ENCODE data around the gene GNL3.

GNL3 gene

GRCh38 chr3:52695798-52696671, 10.2 kb downstream of the GNL3 start:
- no peaks in the 10 kb centered on the region for H3K27me3 ChIP-seq (ENCODE audit: low read depth)
- no peak for DNase-seq (ENCODE audit: low spot score in 2 of 2)
- no peaks in the 10 kb centered on the region for H3K9me3 ChIP-seq
- no peaks in the 10 kb centered on the region for H3K4me1 ChIP-seq
- H3K36me3 ChIP-seq (replicated peaks), result peaks cover 68% of the 10 kb centered on the region
- in situ Hi-C loops (cut with MboI; ENCODE audit: low sequenced_read_pairs), result loop anchor here (25.0 kb wide), 1 partner anchor 434 kb away; no protein-coding TSS in a partner anchor
- no peak overlapping the region for H3K4me3 ChIP-seq

- Histone ChIP-seq H3K9me3 (no peaks in the 10 kb centered on the region), H3K36me3 (replicated peaks) (peaks cover 58% of the 10 kb centered on the region), H3K4me3 (no peak overlapping the region), H3K4me1 (no peaks in the 10 kb centered on the region), H3K27me3 (ENCODE audit: low read depth) (no peaks in the 10 kb centered on the region)
- in situ Hi-C loops (cut with MboI; ENCODE audit: low sequenced_read_pairs), result loop anchor here (25.0 kb wide), 1 partner anchor 435 kb away; no protein-coding TSS in a partner anchor
- no peak for DNase-seq (ENCODE audit: low spot score in 2 of 2)
Measured at GRCh38 chr3:52696830-52697631, 11.2 kb downstream of the GNL3 start.

- in situ Hi-C loops (cut with MboI; ENCODE audit: low sequenced_read_pairs), result loop anchor here (25.0 kb wide), 1 partner anchor 435 kb away; no protein-coding TSS in a partner anchor
- peaks cover 54% of the 10 kb centered on the region for H3K36me3 ChIP-seq (replicated peaks)
- H3K4me3 ChIP-seq, result no peak overlapping the region
- DNase-seq (ENCODE audit: low spot score in 2 of 2), result no peak
- H3K4me1 ChIP-seq, result no peaks in the 10 kb centered on the region
- H3K9me3 ChIP-seq, result no peaks in the 10 kb centered on the region
- no peaks in the 10 kb centered on the region for H3K27me3 ChIP-seq (ENCODE audit: low read depth)
Measured at GRCh38 chr3:52697632-52697965, 11.8 kb downstream of the GNL3 start.

- no peak for DNase-seq (ENCODE audit: low spot score in 2 of 2)
- Histone ChIP-seq H3K9me3 (no peaks in the 10 kb centered on the region), H3K4me3 (no peak overlapping the region), H3K4me1 (peaks cover 21% of the 10 kb centered on the region), H3K27me3 (ENCODE audit: low read depth) (no peaks in the 10 kb centered on the region), H3K36me3 (replicated peaks) (peaks cover 14% of the 10 kb centered on the region)
- in situ Hi-C loops (cut with MboI; ENCODE audit: low sequenced_read_pairs), result no loop called here
Measured at GRCh38 chr3:52703341-52703740, 17.5 kb downstream of the GNL3 start.

- Histone ChIP-seq H3K36me3 (replicated peaks) (peaks cover 19% of the 10 kb centered on the region), H3K9me3 (no peaks in the 10 kb centered on the region), H3K4me1 (peaks cover 21% of the 10 kb centered on the region), H3K27me3 (ENCODE audit: low read depth) (no peaks in the 10 kb centered on the region), H3K4me3 (peak overlapping the region; percentile 94)
- peak in 1 of 2 experiments; percentile 41 for DNase-seq (ENCODE audit: low spot score in 2 of 2)
- in situ Hi-C loops (cut with MboI; ENCODE audit: low sequenced_read_pairs), result no loop called here
Measured at GRCh38 chr3:52704611-52705437, 19.0 kb downstream of the GNL3 start.

GRCh38 chr3:52705438-52705687, 19.5 kb downstream of the GNL3 start:
- peaks cover 20% of the 10 kb centered on the region for H3K36me3 ChIP-seq (replicated peaks)
- no peaks in the 10 kb centered on the region for H3K9me3 ChIP-seq
- H3K27me3 ChIP-seq (ENCODE audit: low read depth), result no peaks in the 10 kb centered on the region
- H3K4me1 ChIP-seq, result peaks cover 21% of the 10 kb centered on the region
- DNase-seq (ENCODE audit: low spot score in 2 of 2), result no peak
- H3K4me3 ChIP-seq, result peak overlapping the region; percentile 94
- in situ Hi-C loops (cut with MboI; ENCODE audit: low sequenced_read_pairs), result no loop called here

GRCh38 chr3:52705688-52706686, 20.2 kb downstream of the GNL3 start, which contains the start of the genes GLT8D1 and SPCS1:
Gene GLT8D1, minus strand, starts transcription at chr3:52705791. Its CDS starts 5,331 bp downstream, at chr3:52700460.
Gene SPCS1, plus strand, starts transcription at chr3:52706106. Its CDS starts 141 bp downstream, at chr3:52706247.
- in situ Hi-C loops (cut with MboI; ENCODE audit: low sequenced_read_pairs), result no loop called here
- peak within 1 kb of the TSS; percentile 94 for H3K4me3 ChIP-seq
- no peaks in the 10 kb centered on the region for H3K9me3 ChIP-seq
- DNase-seq (ENCODE audit: low spot score in 2 of 2), result peak; percentile 79 to 88
- H3K27me3 ChIP-seq (ENCODE audit: low read depth), result no peaks in the 10 kb centered on the region
- H3K4me1 ChIP-seq, result peaks cover 21% of the 10 kb centered on the region
- H3K36me3 ChIP-seq (replicated peaks), result peaks cover 20% of the 10 kb centered on the region

- in situ Hi-C loops (cut with MboI; ENCODE audit: low sequenced_read_pairs), result no loop called here
- DNase-seq (ENCODE audit: low spot score in 2 of 2), result no peak
Measured at GRCh38 chr3:52707585-52707984, 21.8 kb downstream of the GNL3 start.

GRCh38 chr3:52710512-52710911, 24.7 kb downstream of the GNL3 start:
- Histone ChIP-seq H3K9me3 (no peaks in the 10 kb centered on the region), H3K4me1 (peaks cover 12% of the 10 kb centered on the region), H3K36me3 (replicated peaks) (peaks cover 15% of the 10 kb centered on the region), H3K27me3 (ENCODE audit: low read depth) (no peaks in the 10 kb centered on the region), H3K4me3 (no peak overlapping the region)
- DNase-seq (ENCODE audit: low spot score in 2 of 2), result no peak
- in situ Hi-C loops (cut with MboI; ENCODE audit: low sequenced_read_pairs), result no loop called here

More at GRCh38 chr3:52707585-52707984, 21.8 kb downstream of the GNL3 start:
- Histone ChIP-seq H3K9me3 (no peaks in the 10 kb centered on the region), H3K4me1 (peaks cover 21% of the 10 kb centered on the region), H3K36me3 (replicated peaks) (peaks cover 23% of the 10 kb centered on the region), H3K27me3 (ENCODE audit: low read depth) (no peaks in the 10 kb centered on the region), H3K4me3 (peak overlapping the region; percentile 94)

- in situ Hi-C loops (cut with MboI; ENCODE audit: low sequenced_read_pairs), result no loop called here
- peaks cover 15% of the 10 kb centered on the region for H3K36me3 ChIP-seq (replicated peaks)
Measured at GRCh38 chr3:52712291-52713212, 26.7 kb downstream of the GNL3 start.

GRCh38 chr3:52714335-52715302, 28.8 kb downstream of the GNL3 start:
- no peaks in the 10 kb centered on the region for H3K9me3 ChIP-seq
- peaks cover 10% of the 10 kb centered on the region for H3K36me3 ChIP-seq (replicated peaks)
- H3K4me1 ChIP-seq, result no peaks in the 10 kb centered on the region
- in situ Hi-C loops (cut with MboI; ENCODE audit: low sequenced_read_pairs), result no loop called here
- H3K27me3 ChIP-seq (ENCODE audit: low read depth), result no peaks in the 10 kb centered on the region
- H3K4me3 ChIP-seq, result no peak overlapping the region
- no peak for DNase-seq (ENCODE audit: low spot score in 2 of 2)

More at GRCh38 chr3:52712291-52713212, 26.7 kb downstream of the GNL3 start:
- H3K4me1 ChIP-seq, result peaks cover 3% of the 10 kb centered on the region
- no peaks in the 10 kb centered on the region for H3K27me3 ChIP-seq (ENCODE audit: low read depth)
- H3K9me3 ChIP-seq, result no peaks in the 10 kb centered on the region
- DNase-seq (ENCODE audit: low spot score in 2 of 2), result no peak
- H3K4me3 ChIP-seq, result no peak overlapping the region
